A549 (cell line): ENCODE data around the gene MEPE.

Experiments used
- CTCF ChIP-seq: fragments of >200 bp; sonication (Bioruptor Twin); formaldehyde crosslinking; IDR thresholded peaks from 3 replicates; pipeline ENCODE4 v1.5.1; 2016
- NR3C1 ChIP-seq: fragments of >200 bp; sonication (Bioruptor Twin); formaldehyde crosslinking; IDR thresholded peaks from 3 replicates; pipeline ENCODE4 v1.6.1; 2017

- no peak for TF ChIP-seq NR3C1
- TF ChIP-seq CTCF = no peak
Observed at GRCh38 chr4:87853891-87854290, 21.1 kb downstream of the MEPE start.
